ENCODE results near the gene LIPC. TPM values are rescaled to one million over a fixed set of nuclear protein-coding genes. Genes with fewer than 3 reads are reported as not detected.

LIPC gene
- total and polyA plus RNA-seq, 8 donors, result 0.11 to 1.0 (median 0.60) TPM

DNA sequence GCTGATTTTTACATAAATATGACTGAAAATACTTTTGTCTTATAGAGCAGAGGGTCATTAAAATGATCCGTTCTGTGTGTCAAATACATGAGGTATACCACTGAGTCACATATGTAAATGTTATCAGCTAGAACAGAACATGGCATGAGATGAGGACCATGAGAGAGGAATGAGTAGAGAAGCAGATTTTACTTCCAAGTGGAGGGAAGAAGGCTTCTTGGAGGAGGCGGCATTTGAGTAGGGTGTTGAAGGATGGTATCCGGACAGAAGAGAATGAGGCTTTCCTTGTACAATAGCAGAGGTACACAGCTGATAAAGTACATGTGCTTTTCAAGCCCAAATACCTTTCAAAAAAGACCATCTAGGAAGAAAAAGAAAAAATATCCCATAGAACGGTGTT, 4.8 kb downstream of the LIPC start:
- Histone ChIP-seq H3K9me3 (no peaks in the 10 kb centered on the region), H3K4me3 (no peak overlapping the region), H3K4me1 (peaks cover 14 to 31% of the 10 kb centered on the region in 2 donors), H3K36me3 (no peaks in the 10 kb centered on the region), H3K27ac (no peak overlapping the region), H3K27me3 (no peaks in the 10 kb centered on the region)
- TF ChIP-seq, protein P1, sequence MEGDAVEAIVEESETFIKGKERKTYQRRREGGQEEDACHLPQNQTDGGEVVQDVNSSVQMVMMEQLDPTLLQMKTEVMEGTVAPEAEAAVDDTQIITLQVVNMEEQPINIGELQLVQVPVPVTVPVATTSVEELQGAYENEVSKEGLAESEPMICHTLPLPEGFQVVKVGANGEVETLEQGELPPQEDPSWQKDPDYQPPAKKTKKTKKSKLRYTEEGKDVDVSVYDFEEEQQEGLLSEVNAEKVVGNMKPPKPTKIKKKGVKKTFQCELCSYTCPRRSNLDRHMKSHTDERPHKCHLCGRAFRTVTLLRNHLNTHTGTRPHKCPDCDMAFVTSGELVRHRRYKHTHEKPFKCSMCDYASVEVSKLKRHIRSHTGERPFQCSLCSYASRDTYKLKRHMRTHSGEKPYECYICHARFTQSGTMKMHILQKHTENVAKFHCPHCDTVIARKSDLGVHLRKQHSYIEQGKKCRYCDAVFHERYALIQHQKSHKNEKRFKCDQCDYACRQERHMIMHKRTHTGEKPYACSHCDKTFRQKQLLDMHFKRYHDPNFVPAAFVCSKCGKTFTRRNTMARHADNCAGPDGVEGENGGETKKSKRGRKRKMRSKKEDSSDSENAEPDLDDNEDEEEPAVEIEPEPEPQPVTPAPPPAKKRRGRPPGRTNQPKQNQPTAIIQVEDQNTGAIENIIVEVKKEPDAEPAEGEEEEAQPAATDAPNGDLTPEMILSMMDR (IDR thresholded peaks at IDR 0.05), result no peak
- ATAC-seq, result no peak
- DNase-seq, result no peak
- intact Hi-C loops (cut with DNase I), result no loop called here

DNA sequence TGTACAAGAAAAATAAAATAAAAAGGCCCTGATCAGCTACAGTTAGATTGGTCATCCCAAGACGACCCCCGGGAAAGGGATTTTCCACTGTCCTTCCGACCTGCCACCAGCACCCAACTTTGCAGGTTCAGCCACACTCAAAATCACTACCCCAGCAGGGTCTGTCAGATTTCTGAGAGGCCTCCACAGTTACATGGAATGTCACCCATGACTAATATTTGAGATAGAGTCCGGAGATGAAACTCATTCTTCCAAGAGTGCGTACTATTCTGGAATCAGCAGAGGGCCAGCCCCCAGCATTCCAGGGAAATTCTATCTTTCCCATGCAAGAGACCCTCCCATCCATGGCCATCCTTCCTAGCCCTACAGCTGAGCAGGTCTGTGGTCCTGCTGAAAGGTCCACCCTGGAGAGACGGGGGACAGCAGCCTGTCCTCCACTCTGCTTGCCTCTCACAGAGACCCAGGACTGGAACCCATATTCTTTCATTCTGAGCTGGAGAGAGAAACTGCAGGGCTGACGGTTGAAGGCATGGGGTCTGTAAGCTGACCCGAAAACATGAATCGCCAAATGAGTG, 5.8 kb downstream of the LIPC start:
- Histone ChIP-seq H3K9me3 (no peaks in the 10 kb centered on the region), H3K4me1 (peaks cover 14 to 41% of the 10 kb centered on the region in 2 donors), H3K4me3 (no peak overlapping the region), H3K27me3 (no peaks in the 10 kb centered on the region), H3K27ac (no peak overlapping the region), H3K36me3 (no peaks in the 10 kb centered on the region)
- TF ChIP-seq, protein P1 (IDR thresholded peaks at IDR 0.05), result no peak
- ATAC-seq (no peak), DNase-seq (no peak)
- intact Hi-C loops (cut with DNase I), result no loop called here

DNA sequence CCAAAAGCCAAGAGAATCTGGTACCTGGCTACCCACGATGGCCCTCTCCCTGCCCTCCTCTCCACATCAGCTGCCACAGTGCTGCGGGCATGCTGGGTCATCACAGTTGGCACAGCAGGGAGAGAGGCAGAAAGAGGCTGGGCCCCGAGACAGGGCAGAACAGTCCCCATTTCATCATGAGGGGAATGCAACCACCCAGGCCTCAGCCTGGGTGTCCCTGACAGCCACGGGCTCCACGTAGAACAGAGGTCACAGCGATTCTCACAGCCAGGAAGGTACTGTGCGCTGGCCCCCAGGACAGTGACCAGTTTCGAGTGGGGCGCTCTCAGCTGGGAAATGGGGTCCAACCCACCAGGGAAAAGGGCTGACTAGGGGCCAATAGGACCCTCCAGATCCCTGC, 6.3 kb downstream of the LIPC start:
- intact Hi-C loops (cut with DNase I), result no loop called here
- Histone ChIP-seq H3K36me3 (no peaks in the 10 kb centered on the region), H3K27me3 (no peaks in the 10 kb centered on the region), H3K4me3 (no peak overlapping the region), H3K27ac (no peak overlapping the region), H3K9me3 (no peaks in the 10 kb centered on the region), H3K4me1 (peaks cover 14 to 43% of the 10 kb centered on the region in 2 donors)
- ATAC-seq (no peak), DNase-seq (no peak)
- TF ChIP-seq, protein P1 (IDR thresholded peaks at IDR 0.05), result no peak

DNA sequence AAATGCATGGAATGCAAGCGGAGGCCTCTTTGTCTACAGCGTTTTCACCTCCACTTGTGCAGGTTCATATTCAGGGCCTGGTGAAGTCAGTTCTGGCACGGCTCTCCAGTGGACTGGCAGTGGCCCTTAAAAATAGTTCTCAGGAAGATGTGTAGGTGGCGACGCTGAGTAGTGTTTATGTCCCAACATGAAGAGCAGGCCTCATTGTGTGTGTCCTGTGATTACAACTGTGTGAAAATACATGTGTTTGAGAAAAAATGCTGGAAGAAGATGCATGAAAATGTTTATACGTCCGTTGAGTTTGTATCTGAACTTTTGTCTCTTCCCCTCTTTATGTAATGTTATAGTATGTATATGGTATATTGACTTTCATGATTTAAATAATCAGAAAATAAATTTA, 7.2 kb downstream of the LIPC start:
- no peaks in the 10 kb centered on the region for H3K9me3 ChIP-seq
- peaks cover 14 to 43% of the 10 kb centered on the region in 2 donors for H3K4me1 ChIP-seq
- intact Hi-C loops (cut with DNase I), result no loop called here
- H3K27me3 ChIP-seq, result no peaks in the 10 kb centered on the region
- H3K4me3 ChIP-seq, result no peak overlapping the region
- H3K36me3 ChIP-seq, result no peaks in the 10 kb centered on the region
- H3K27ac ChIP-seq, result no peak overlapping the region
- peak in 1 of 4 donors; percentile 30 for DNase-seq
- TF ChIP-seq, protein P1 (IDR thresholded peaks at IDR 0.05), result no peak
- peak; percentile 39 for ATAC-seq

DNA sequence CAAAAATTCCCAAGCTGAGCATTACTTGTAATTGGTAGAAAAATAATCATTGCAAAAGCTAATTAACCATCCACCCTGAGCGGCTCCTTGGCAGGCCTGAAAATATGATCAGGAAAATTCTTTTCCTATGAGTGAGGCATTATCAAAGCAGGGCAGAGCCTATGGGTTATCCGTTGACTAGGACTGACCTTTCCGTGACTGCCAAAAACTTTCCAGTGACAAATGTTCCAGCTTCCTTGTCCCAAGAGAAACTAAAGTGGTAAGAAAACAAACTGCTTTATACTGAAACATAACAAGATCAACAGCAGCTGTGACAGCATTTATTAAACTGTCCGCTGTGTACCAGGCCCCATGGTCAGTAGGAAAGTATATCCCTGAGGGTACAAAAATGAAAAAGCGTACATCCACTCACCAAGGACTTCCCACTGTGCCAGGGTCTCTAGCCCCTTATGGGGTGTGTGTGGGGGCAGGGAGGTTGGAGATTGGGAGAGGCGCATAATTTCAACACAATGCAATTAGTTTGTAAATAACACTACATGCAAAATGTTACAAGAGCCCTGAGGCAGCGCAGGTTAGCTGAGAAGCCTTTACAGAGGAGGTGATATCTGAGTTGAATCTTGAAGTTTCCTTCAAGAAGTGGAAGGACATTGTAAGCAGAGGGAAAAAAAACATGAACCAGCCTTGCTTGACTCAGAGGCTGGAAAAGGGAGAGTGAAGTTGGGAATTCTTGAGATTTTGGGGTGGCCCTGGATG, 8.5 kb downstream of the LIPC start:
- H3K27me3 ChIP-seq, result no peaks in the 10 kb centered on the region
- intact Hi-C loops (cut with DNase I), result no loop called here
- DNase-seq (peak in 1 of 4 donors; percentile 16), ATAC-seq (peak; percentile 75)
- TF ChIP-seq, protein P1 (IDR thresholded peaks at IDR 0.05), result no peak
- H3K9me3 ChIP-seq, result no peaks in the 10 kb centered on the region
- peak overlapping the region; percentile 70 to 77 for H3K27ac ChIP-seq
- no peak overlapping the region for H3K4me3 ChIP-seq
- H3K36me3 ChIP-seq, result no peaks in the 10 kb centered on the region
- H3K4me1 ChIP-seq, result peaks cover 14 to 47% of the 10 kb centered on the region in 2 donors

All from left lung (tissue), 10 donors.